ENCODE measurements around the gene COL2A1. TPM values are rescaled to one million over a fixed set of nuclear protein-coding genes. Genes with fewer than 3 reads are reported as not detected.

The COL2A1 gene
- total RNA-seq, 3 donors from 2014 or later (not counting 1 experiment from before 2014, with no cell fraction given), result not detected

DNA sequence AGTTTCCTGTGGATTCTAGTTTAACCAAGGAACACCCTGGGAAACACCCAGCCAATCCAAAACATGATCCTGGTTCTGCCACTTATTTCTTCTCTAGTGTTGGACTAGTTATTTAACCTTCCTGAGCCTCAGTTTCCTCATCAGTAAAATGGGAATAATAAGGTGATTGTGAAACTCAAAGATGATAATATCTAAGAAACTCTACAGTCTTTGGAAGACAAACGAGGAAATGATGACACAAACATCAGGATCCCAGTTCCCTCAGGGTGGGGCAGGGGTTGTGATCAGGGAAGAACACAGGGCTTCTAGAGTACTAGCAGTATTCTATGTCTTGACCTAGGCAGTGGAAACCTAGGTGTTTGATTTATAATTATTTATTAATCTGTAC, 58.9 kb downstream of the COL2A1 start:
- 85% methylated on average over 1 of the region's 1 CpG for WGBS (ENCODE audit: insufficient coverage)

DNA sequence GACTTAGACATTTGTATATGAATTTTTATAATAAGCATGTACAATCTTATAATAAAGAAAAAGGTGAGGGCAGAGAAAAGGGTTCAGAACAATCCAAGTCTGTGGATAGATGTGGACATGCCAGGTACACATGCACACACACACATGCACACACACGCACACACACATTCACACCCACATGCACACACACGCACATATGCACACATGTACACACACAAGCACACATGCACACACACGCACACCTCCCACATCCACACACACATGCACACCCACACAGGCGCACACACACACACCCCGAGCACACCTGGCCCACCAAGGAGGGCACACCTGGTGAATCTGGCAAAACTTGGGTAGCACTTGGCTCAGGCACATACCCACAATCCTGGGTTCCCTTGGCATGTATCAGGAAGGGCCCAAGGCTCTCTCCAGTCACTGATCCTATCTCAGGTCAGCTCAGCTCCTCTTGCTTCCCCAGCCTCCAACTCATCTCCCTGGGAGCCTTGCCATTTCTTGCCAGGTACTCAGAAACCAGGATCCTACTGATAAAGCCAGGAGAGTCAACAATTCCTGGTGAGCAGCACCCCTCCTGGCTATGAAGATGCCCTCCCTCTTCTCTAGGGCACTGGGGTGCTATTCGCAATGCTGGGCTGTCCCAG, 59.5 kb downstream of the COL2A1 start:
- H3K36me3 Mint-ChIP-seq, result no peaks in the 10 kb centered on the region
- TF ChIP-seq, protein P1, sequence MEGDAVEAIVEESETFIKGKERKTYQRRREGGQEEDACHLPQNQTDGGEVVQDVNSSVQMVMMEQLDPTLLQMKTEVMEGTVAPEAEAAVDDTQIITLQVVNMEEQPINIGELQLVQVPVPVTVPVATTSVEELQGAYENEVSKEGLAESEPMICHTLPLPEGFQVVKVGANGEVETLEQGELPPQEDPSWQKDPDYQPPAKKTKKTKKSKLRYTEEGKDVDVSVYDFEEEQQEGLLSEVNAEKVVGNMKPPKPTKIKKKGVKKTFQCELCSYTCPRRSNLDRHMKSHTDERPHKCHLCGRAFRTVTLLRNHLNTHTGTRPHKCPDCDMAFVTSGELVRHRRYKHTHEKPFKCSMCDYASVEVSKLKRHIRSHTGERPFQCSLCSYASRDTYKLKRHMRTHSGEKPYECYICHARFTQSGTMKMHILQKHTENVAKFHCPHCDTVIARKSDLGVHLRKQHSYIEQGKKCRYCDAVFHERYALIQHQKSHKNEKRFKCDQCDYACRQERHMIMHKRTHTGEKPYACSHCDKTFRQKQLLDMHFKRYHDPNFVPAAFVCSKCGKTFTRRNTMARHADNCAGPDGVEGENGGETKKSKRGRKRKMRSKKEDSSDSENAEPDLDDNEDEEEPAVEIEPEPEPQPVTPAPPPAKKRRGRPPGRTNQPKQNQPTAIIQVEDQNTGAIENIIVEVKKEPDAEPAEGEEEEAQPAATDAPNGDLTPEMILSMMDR (IDR thresholded peaks at IDR 0.05), result no peak
- H3K27me3 ChIP-seq (ENCODE audit: control insufficient read depth, insufficient read depth, low read length), result peaks cover 27% of the 10 kb centered on the region
- 86% methylated on average over 6 of the region's 6 CpGs for WGBS (ENCODE audit: insufficient coverage)
- no peak for DNase-seq
- H3K9me3 Mint-ChIP-seq, result no peaks in the 10 kb centered on the region
- no peak overlapping the region for H3K4me3 Mint-ChIP-seq
- H3K27ac ChIP-seq (ENCODE audit: low read length), result no peak overlapping the region
- H3K4me3 ChIP-seq (ENCODE audit: low read length), result no peak overlapping the region
- peaks cover 15 to 20% of the 10 kb centered on the region in 2 donors for H3K4me1 Mint-ChIP-seq
- H3K27me3 Mint-ChIP-seq (ENCODE audit: low read depth in 2 of 2), result peaks cover 22 to 30% of the 10 kb centered on the region in 2 donors
- ATAC-seq, result no peak
- intact Hi-C loops (cut with micrococcal nuclease), result loop anchor here (5.0 kb wide), 1 partner anchor 228 kb away; no protein-coding TSS in a partner anchor
- peaks cover 26% of the 10 kb centered on the region for H3K4me1 ChIP-seq (ENCODE audit: control insufficient read depth, insufficient read depth, low read length)
- no peak overlapping the region for H3K27ac Mint-ChIP-seq
- no peaks in the 10 kb centered on the region for H3K36me3 ChIP-seq (ENCODE audit: control insufficient read depth, insufficient read depth, low read length)
- H3K9me3 ChIP-seq (ENCODE audit: control insufficient read depth, insufficient read depth, low read length), result no peaks in the 10 kb centered on the region

More for the DNA sequence above, 58.9 kb downstream of the COL2A1 start:
- H3K4me1 ChIP-seq (ENCODE audit: control insufficient read depth, insufficient read depth, low read length), result peaks cover 25% of the 10 kb centered on the region
- no peaks in the 10 kb centered on the region for H3K36me3 ChIP-seq (ENCODE audit: control insufficient read depth, insufficient read depth, low read length)
- no peaks in the 10 kb centered on the region for H3K9me3 Mint-ChIP-seq
- TF ChIP-seq, protein P1 (IDR thresholded peaks at IDR 0.05), result no peak
- no peaks in the 10 kb centered on the region for H3K9me3 ChIP-seq (ENCODE audit: control insufficient read depth, insufficient read depth, low read length)
- H3K27ac ChIP-seq (ENCODE audit: low read length), result no peak overlapping the region
- no peak for DNase-seq
- peaks cover 22 to 27% of the 10 kb centered on the region in 2 donors for H3K27me3 Mint-ChIP-seq (ENCODE audit: low read depth in 2 of 2)
- no peak overlapping the region for H3K4me3 ChIP-seq (ENCODE audit: low read length)
- peaks cover 15% of the 10 kb centered on the region in 2 donors for H3K4me1 Mint-ChIP-seq
- no peak overlapping the region for H3K27ac Mint-ChIP-seq
- intact Hi-C loops (cut with micrococcal nuclease), result loop anchor here (5.0 kb wide), 1 partner anchor 228 kb away; no protein-coding TSS in a partner anchor
- peaks cover 24% of the 10 kb centered on the region for H3K27me3 ChIP-seq (ENCODE audit: control insufficient read depth, insufficient read depth, low read length)
- no peak overlapping the region for H3K4me3 Mint-ChIP-seq
- no peaks in the 10 kb centered on the region for H3K36me3 Mint-ChIP-seq
- ATAC-seq, result no peak

- WGBS (ENCODE audit: insufficient coverage), result 76% methylated on average over 12 of the region's 12 CpGs
- Mint-ChIP-seq H3K4me3 (no peak overlapping the region), H3K27ac (no peak overlapping the region), H3K27me3 (ENCODE audit: low read depth in 2 of 2) (peaks cover 22 to 32% of the 10 kb centered on the region in 2 donors), H3K4me1 (peaks cover 15 to 20% of the 10 kb centered on the region in 2 donors), H3K36me3 (no peaks in the 10 kb centered on the region), H3K9me3 (no peaks in the 10 kb centered on the region)
- no peaks in the 10 kb centered on the region for H3K36me3 ChIP-seq (ENCODE audit: control insufficient read depth, insufficient read depth, low read length)
- peaks cover 26% of the 10 kb centered on the region for H3K4me1 ChIP-seq (ENCODE audit: control insufficient read depth, insufficient read depth, low read length)
- H3K27me3 ChIP-seq (ENCODE audit: control insufficient read depth, insufficient read depth, low read length), result peaks cover 27% of the 10 kb centered on the region
- no peak for ATAC-seq
- intact Hi-C loops (cut with micrococcal nuclease), result no loop called here
- no peak for DNase-seq
- no peak overlapping the region for H3K4me3 ChIP-seq (ENCODE audit: low read length)
- H3K9me3 ChIP-seq (ENCODE audit: control insufficient read depth, insufficient read depth, low read length), result no peaks in the 10 kb centered on the region
- H3K27ac ChIP-seq (ENCODE audit: low read length), result no peak overlapping the region
- TF ChIP-seq, protein P1 (IDR thresholded peaks at IDR 0.05), result no peak
These were observed 60.5 kb downstream of the COL2A1 start for GRCh38 chr12:47943623-47944340.
